ENCODE results near the gene ECSIT.

Gene ECSIT

DNA sequence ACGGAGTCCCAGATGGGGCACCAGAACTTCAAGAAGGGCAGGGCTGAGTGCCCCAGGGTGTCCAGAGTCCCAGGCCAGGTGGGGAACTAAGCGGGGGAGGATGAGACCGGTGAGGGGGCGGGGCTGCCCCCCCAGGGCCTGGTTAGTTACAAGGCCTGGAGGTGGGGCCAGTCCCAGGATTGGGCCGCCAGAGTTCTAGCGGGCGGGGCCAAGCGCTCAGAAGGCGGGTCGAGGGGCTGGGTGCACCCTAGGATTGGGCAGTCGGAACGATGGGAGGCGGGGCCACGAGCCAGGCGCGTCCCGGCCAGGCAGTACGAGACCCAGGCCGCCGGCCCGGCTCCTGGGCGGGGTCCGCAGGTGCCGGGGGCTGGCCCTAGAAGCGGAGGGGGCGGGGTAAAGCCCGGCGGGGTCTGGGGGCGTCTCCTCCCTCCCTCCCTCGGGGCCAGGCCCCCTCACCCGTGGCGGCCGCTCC, 23.9 kb downstream of the ECSIT start:
- TF ChIP-seq Cebpa-rat (IDR thresholded peaks at IDR 0.05) = no peak
- Histone ChIP-seq H3K27me3 (no peaks in the 10 kb centered on the region), H4K20me1 (no peaks in the 10 kb centered on the region; the same call in 1 of the 2 replicates), H3K27ac (peak overlapping the region; percentile 91), H3K4me3 (peak overlapping the region; percentile 92), H3K9ac (peak overlapping the region; percentile 90), H3K9me3 (no peaks in the 10 kb centered on the region), H3K4me2 (peak overlapping the region; percentile 85), H3K36me3 (peaks cover 32% of the 10 kb centered on the region; the same call in 1 of the 2 replicates), H3K4me1 (peaks cover 24% of the 10 kb centered on the region)

DNA sequence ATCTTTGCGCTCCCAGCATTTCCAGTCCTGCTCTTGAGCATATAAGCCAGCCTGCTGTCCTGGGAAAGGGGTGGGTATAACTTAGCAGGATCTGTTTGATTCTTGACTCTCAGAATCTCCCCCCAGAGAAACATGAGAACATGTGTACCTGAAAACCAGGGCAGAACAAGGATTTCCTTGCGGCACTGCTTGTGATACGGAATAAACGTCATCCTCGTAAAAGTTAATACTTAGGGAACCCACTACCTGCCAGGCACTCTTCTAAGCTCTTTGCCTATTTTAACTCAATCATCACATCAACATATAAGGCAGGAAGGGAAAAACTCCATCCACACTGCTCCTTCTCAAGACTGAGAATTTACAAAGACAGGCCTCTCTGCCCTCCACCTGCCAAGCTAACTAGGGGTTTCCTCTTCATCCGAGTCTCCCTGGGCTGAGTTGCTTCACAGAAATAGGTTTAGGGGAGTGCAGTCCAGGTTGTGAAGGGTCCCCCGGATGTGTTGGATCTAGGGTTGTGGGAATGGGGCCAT, 24.4 kb downstream of the ECSIT start:
- Histone ChIP-seq H3K27ac (no peak overlapping the region), H3K9me3 (no peaks in the 10 kb centered on the region), H4K20me1 (no peaks in the 10 kb centered on the region; the same call in 1 of the 2 replicates), H3K27me3 (no peaks in the 10 kb centered on the region), H3K36me3 (peaks cover 29% of the 10 kb centered on the region; the same call in 1 of the 2 replicates), H3K4me2 (peak overlapping the region; percentile 85), H3K4me1 (peaks cover 24% of the 10 kb centered on the region), H3K4me3 (peak overlapping the region; percentile 92), H3K9ac (peak overlapping the region; percentile 90; the same call in 1 of the 2 replicates)
- TF ChIP-seq Cebpa-rat (IDR thresholded peaks at IDR 0.05) = no peak

DNA sequence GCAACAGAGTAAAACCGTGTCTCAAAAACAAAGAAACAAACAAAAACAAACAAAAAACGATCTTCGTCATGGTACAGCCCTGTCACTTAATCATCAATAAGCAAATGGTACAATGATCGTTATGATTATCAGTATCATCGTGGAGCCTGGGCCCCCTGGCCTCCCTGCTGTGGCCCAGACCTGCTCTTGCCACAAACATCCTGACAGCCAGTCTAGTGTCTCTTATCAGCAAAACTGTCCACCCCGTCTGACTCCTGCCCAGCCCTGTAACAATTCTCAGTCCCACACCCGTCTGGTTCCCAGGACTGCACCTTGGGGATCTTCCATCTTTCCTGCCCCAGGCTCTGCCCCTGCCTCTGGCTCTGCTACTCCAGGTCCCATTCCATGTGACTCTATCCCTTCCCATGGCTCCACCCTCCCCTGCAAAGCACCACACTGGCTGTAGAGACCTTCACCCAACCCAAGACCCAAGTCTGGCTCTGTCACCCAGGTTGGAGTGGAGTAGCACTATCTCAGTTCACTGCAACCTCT, 29.0 kb downstream of the ECSIT start:
- no peaks in the 10 kb centered on the region for H3K9me3 ChIP-seq
- H3K9ac ChIP-seq = no peak overlapping the region
- peaks cover 9% of the 10 kb centered on the region for H3K4me1 ChIP-seq
- no peak overlapping the region for H3K27ac ChIP-seq
- no peaks in the 10 kb centered on the region for H3K27me3 ChIP-seq
- peaks cover 16% of the 10 kb centered on the region; the same call in 1 of the 2 replicates for H4K20me1 ChIP-seq
- no peak overlapping the region for H3K4me2 ChIP-seq
- no peak overlapping the region for H3K4me3 ChIP-seq
- no peak for TF ChIP-seq Cebpa-rat (IDR thresholded peaks at IDR 0.05)
- H3K36me3 ChIP-seq = peaks cover 49% of the 10 kb centered on the region

DNA sequence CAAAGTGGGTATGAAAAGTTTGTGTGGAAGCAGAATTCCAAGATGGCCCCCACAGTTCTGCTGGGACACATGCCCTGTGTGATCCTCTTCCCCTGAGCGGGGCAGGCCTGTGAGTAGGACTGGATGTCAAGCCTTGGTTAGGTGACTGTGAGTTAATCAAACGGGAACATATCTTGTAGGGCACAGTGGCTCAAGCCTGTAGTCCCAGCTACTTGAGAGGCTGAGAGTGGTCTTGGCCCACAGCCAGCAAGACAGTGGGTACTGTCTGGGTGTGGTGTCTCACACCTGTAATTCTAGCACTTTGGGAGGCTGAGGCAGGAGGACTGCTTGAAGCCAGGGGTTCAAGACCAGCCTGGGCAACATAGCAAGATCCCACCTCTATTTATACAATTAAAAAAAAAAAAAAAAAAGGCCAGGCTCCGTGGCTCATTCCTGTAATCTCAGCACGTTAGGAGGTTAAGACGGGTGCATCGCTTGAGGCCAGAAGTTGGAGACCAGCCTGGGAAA, 29.7 kb downstream of the ECSIT start:
- Histone ChIP-seq H3K4me2 (no peak overlapping the region), H3K4me1 (peaks cover 2% of the 10 kb centered on the region), H3K27ac (no peak overlapping the region), H3K4me3 (no peak overlapping the region), H3K9ac (no peak overlapping the region), H4K20me1 (peaks cover 16% of the 10 kb centered on the region; the same call in 1 of the 2 replicates), H3K27me3 (no peaks in the 10 kb centered on the region), H3K36me3 (peaks cover 56% of the 10 kb centered on the region), H3K9me3 (no peaks in the 10 kb centered on the region)
- TF ChIP-seq Cebpa-rat (IDR thresholded peaks at IDR 0.05) = no peak

DNA sequence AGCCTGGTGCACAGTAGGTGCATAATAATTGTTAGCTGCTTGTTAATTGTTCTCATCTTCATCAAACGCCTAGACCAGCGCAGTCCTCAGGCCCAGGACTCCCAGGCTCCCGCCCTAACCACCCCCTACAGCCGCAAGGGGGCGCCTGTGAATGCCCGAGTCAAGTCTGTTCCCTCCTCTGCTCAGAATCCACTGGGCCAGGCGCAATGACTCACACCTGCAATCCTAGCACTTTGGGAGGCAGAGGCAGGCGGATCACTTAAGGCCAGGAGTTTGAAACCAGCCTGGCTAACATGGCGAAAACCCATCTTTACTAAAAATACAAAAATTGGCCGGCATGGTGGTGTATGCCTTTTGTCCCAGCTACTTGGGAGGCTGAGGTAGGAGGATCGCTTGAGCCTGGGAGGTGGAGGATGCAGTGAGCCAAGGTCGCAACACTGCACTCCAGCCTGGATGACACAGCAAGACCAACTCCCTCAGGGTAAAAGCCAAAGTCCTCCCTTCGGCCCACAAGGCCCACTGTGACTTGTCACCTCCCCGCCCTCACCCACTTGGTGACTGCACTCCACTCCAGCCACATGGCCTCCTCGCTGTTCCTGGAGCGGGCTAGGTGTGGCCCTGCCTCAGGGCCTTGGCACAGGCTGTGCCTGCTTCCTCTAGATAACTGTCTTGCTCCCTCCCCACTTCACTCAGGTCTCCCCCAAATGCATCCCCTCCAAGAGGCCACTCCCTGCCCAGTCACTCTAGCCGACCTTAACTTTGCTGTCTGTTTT, 32.4 kb downstream of the ECSIT start:
- no peaks in the 10 kb centered on the region for H3K9me3 ChIP-seq
- TF ChIP-seq Cebpa-rat (IDR thresholded peaks at IDR 0.05) = no peak
- H3K4me1 ChIP-seq = no peaks in the 10 kb centered on the region
- H4K20me1 ChIP-seq = peaks cover 16% of the 10 kb centered on the region; the same call in 1 of the 2 replicates
- no peak overlapping the region for H3K9ac ChIP-seq
- H3K4me3 ChIP-seq = no peak overlapping the region
- H3K4me2 ChIP-seq = no peak overlapping the region
- H3K27ac ChIP-seq = no peak overlapping the region
- H3K36me3 ChIP-seq = peaks cover 78% of the 10 kb centered on the region
- H3K27me3 ChIP-seq = no peaks in the 10 kb centered on the region

DNA sequence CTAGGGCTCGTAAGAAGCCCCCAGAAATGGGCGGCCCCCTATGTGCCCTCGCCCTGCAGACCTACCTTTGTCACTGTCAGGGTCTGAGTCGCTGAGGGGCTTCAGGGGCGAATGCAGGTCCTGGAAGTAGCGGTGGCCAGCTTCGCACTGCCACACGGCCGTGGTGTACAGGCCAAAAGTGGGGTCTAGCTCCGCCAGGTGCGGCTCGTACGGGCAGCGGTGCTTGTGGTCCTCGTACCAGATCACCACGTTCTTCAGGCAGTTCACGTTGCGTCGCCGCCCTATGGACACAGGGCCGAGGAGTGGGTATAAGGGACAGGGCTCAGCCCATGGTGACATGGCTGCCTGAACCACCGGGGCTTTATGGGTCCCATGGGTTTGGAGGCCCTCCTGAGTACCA, 33.0 kb downstream of the ECSIT start:
- no peak overlapping the region for H3K27ac ChIP-seq
- TF ChIP-seq Cebpa-rat (IDR thresholded peaks at IDR 0.05) = no peak
- peaks cover 78% of the 10 kb centered on the region for H3K36me3 ChIP-seq
- no peaks in the 10 kb centered on the region for H3K9me3 ChIP-seq
- H3K4me1 ChIP-seq = no peaks in the 10 kb centered on the region
- H3K4me3 ChIP-seq = no peak overlapping the region
- peaks cover 16% of the 10 kb centered on the region; the same call in 1 of the 2 replicates for H4K20me1 ChIP-seq
- H3K9ac ChIP-seq = no peak overlapping the region
- H3K4me2 ChIP-seq = no peak overlapping the region
- no peaks in the 10 kb centered on the region for H3K27me3 ChIP-seq

DNA sequence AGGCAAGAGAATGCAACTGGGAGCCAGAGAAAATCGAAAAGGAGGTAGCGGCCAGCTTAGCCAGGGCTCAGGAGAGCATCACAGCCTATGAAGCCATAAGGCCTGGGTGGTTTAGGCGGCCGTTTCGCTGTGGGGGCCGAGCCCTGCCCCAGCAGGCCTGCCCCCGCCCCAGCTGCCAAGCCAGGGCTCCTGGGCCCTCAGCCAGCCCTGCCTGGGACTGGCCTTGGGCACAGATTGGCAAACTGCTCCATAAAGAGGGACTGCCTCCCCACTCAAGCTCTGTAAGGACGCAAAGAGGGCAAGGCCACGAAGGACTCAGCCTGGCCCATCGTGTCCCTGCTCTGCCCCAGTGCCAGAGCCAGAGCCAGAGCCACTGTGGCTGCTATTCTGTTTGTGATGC, 33.5 kb downstream of the ECSIT start:
- Histone ChIP-seq H3K9ac (no peak overlapping the region), H3K27me3 (no peaks in the 10 kb centered on the region), H3K27ac (no peak overlapping the region), H3K4me3 (no peak overlapping the region), H3K4me2 (no peak overlapping the region), H3K9me3 (no peaks in the 10 kb centered on the region), H3K36me3 (peaks cover 78% of the 10 kb centered on the region), H4K20me1 (peaks cover 16% of the 10 kb centered on the region; the same call in 1 of the 2 replicates), H3K4me1 (no peaks in the 10 kb centered on the region)
- no peak for TF ChIP-seq Cebpa-rat (IDR thresholded peaks at IDR 0.05)

DNA sequence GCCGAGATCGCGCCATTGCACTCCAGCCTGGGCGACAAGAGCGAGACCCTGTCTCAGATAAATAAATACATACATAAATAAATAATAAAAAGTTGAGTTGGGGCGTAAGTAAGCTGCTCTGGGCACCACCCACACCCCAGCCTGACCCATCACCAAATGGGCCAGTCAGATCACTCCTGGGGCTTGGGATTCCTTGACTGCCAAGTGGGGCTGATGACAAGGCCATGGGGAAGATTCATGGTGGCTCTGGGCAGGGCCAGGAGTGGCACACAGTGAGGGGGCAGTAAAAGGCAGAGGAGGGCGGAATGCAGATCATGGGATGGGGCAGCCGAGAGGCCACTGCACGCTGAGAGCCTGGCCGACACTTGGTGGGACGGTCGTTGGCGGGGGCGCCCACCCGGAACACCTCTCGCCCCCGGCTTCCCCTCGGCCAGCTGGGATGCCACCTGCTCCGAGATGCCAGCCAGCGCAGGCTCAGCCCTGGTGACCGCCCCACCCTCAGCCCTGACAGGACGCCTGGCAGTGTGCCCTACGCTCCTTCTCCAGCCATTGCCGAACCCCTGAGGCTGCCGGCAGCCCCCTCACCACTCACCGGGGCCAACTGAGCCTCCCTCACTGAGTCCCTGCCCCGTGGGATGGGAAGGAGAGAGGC, 34.2 kb downstream of the ECSIT start:
- Histone ChIP-seq H3K27me3 (no peaks in the 10 kb centered on the region), H3K27ac (no peak overlapping the region), H3K4me2 (no peak overlapping the region), H3K4me3 (no peak overlapping the region), H3K9ac (no peak overlapping the region), H3K36me3 (peaks cover 83% of the 10 kb centered on the region), H3K4me1 (no peaks in the 10 kb centered on the region), H4K20me1 (peaks cover 16% of the 10 kb centered on the region; the same call in 1 of the 2 replicates), H3K9me3 (no peaks in the 10 kb centered on the region)
- no peak for TF ChIP-seq Cebpa-rat (IDR thresholded peaks at IDR 0.05)

DNA sequence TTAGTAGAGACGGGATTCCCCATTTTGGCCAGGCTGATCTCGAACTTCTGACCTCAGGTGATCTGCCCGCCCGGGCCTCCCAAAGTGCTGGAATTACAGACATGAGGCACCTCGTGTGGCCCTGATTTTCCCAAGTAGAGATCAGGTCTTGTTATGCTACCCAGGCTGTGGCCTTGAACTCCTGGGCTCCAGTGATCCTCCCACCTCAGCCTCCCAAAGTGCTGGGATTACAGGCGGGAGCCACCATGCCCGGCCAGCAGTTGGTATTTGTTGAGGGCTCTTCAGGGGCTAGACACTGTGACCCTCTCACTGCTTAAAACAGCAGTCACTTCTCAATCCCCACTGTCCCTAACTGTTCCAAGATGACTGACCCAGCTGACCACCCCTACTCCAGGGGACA, 39.6 kb downstream of the ECSIT start:
- Histone ChIP-seq H3K9ac (no peak overlapping the region), H3K9me3 (no peaks in the 10 kb centered on the region), H3K36me3 (peaks cover 64% of the 10 kb centered on the region), H3K4me1 (peaks cover 15% of the 10 kb centered on the region), H3K4me2 (no peak overlapping the region), H3K27ac (no peak overlapping the region), H4K20me1 (0 out of 2 replicates have a peak, but pooled peaks cover 12% of the 10 kb centered on the region), H3K27me3 (no peaks in the 10 kb centered on the region), H3K4me3 (no peak overlapping the region)
- TF ChIP-seq Cebpa-rat (IDR thresholded peaks at IDR 0.05) = no peak

Data from BLaER1 (cell line).